PC-3 (cell line): ENCODE data around the gene SLC19A1.

ENCODE experiments used
- CTCF ChIP-seq: fragments of 300-600 bp; sonication (generic); conservative IDR thresholded peaks from 2 replicates; pipeline ENCODE4 v1.5.1; 2017; ENCODE audit warnings: antibody characterized with exemption, low read depth, mild to moderate bottlenecking, low read length
- EZH2 ChIP-seq: fragments of 300-600 bp; sonication (generic); IDR thresholded peaks from one replicate; pipeline ENCODE4 v1.6.1; 2017; ENCODE audit warnings: antibody characterized with exemption, mild to moderate bottlenecking, low read length; ENCODE audit not compliant: unreplicated experiment

- no peak for TF ChIP-seq CTCF
- TF ChIP-seq EZH2: no peak
Observed at GRCh38 chr21:45579383-45580180, 37.3 kb upstream of the SLC19A1 start.
